Measurements from ENCODE around the gene C2CD4D. TPM values are rescaled to one million over a fixed set of nuclear protein-coding genes. Genes with fewer than 3 reads are reported as not detected.
A peak's percentile ranks its signal among the peaks of the same experiment; 100 is the strongest.
"Not testable (repeated sequence)": the region's sequence is repeated elsewhere in the genome, so short reads cannot be mapped to it uniquely, and the experiment has no call there.

The C2CD4D gene
- not detected for total RNA-seq
- long read RNA-seq, result 0 reads

GRCh38 chr1:151839457-151840403, at the start of gene C2CD4D:
Gene C2CD4D, minus strand, starts transcription at chr1:151839820. Its CDS starts 831 bp downstream, at chr1:151838989.
- ATAC-seq (peak; percentile 62), DNase-seq (peak; percentile 58)
- intact Hi-C loops (cut with micrococcal nuclease), result loop anchor here (10.0 kb wide), 1 partner anchor 245 kb away; no protein-coding TSS in a partner anchor

GRCh38 chr1:151888972-151889570, 49.5 kb upstream of the C2CD4D start:
- no peak for DNase-seq
- intact Hi-C loops (cut with micrococcal nuclease), result no loop called here
- ATAC-seq, result no peak

- ATAC-seq, result no peak
- DNase-seq, result no peak
- intact Hi-C loops (cut with micrococcal nuclease), result no loop called here
Observed at GRCh38 chr1:151887028-151887427, 47.4 kb upstream of the C2CD4D start.

GRCh38 chr1:151885479-151885878, 45.9 kb upstream of the C2CD4D start:
- intact Hi-C loops (cut with micrococcal nuclease), result no loop called here
- DNase-seq (no peak), ATAC-seq (no peak)

- DNase-seq; ATAC-seq; intact Hi-C loops (cut with micrococcal nuclease): not testable (repeated sequence)
Observed at GRCh38 chr1:151884879-151885278, 45.3 kb upstream of the C2CD4D start.

- intact Hi-C loops (cut with micrococcal nuclease); ATAC-seq; DNase-seq: not testable (repeated sequence)
Observed at GRCh38 chr1:151884445-151884844, 44.8 kb upstream of the C2CD4D start.

GRCh38 chr1:151883898-151884297, 44.3 kb upstream of the C2CD4D start:
- not testable (repeated sequence) for DNase-seq, ATAC-seq

GRCh38 chr1:151882918-151883317, 43.3 kb upstream of the C2CD4D start:
- intact Hi-C loops (cut with micrococcal nuclease); ATAC-seq; DNase-seq: not testable (repeated sequence)

More at GRCh38 chr1:151883898-151884297, 44.3 kb upstream of the C2CD4D start:
- intact Hi-C loops (cut with micrococcal nuclease), result not testable (repeated sequence)

GRCh38 chr1:151882466-151882865, 42.8 kb upstream of the C2CD4D start:
- no peak for ATAC-seq
- DNase-seq, result no peak
- intact Hi-C loops (cut with micrococcal nuclease), result no loop called here

GRCh38 chr1:151881479-151881878, 41.9 kb upstream of the C2CD4D start:
- no peak for DNase-seq
- ATAC-seq, result no peak
- intact Hi-C loops (cut with micrococcal nuclease), result no loop called here

- intact Hi-C loops (cut with micrococcal nuclease), result no loop called here
- DNase-seq, result no peak
- no peak for ATAC-seq
Observed at GRCh38 chr1:151875419-151876097, 35.9 kb upstream of the C2CD4D start.

- ATAC-seq; DNase-seq; intact Hi-C loops (cut with micrococcal nuclease): not testable (repeated sequence)
Observed at GRCh38 chr1:151872776-151873175, 33.2 kb upstream of the C2CD4D start.

- no peak for DNase-seq
- intact Hi-C loops (cut with micrococcal nuclease), result no loop called here
- ATAC-seq, result peak; percentile 17
Observed at GRCh38 chr1:151871284-151872030, 31.8 kb upstream of the C2CD4D start.

GRCh38 chr1:151868486-151868885, 28.9 kb upstream of the C2CD4D start:
- no peak for ATAC-seq
- DNase-seq, result no peak
- intact Hi-C loops (cut with micrococcal nuclease), result no loop called here

GRCh38 chr1:151867765-151868411, 28.3 kb upstream of the C2CD4D start:
- no peak for DNase-seq
- no peak for ATAC-seq
- intact Hi-C loops (cut with micrococcal nuclease), result no loop called here

- intact Hi-C loops (cut with micrococcal nuclease), result no loop called here
- DNase-seq (no peak), ATAC-seq (no peak)
Observed at GRCh38 chr1:151867321-151867720, 27.7 kb upstream of the C2CD4D start.

- intact Hi-C loops (cut with micrococcal nuclease), result no loop called here
- no peak for DNase-seq
- peak; percentile 63 for ATAC-seq
Observed at GRCh38 chr1:151864411-151864810, 24.8 kb upstream of the C2CD4D start.

GRCh38 chr1:151862604-151863003, 23.0 kb upstream of the C2CD4D start:
- ATAC-seq (no peak), DNase-seq (no peak)
- intact Hi-C loops (cut with micrococcal nuclease), result no loop called here
